NCI-H1694 treated with DMSO at 0.1 percent for 48 hours (cell line): ENCODE measurements around the gene VPS52.
"Not testable (repeated sequence)": the region's sequence is repeated elsewhere in the genome, so short reads cannot be mapped to it uniquely, and the experiment has no call there.

Experiments
- DNase-seq: peaks from one replicate; lab custom pipeline; 2025; lab: John Stamatoyannopoulos, UW

VPS52 gene

GRCh38 chr6:33280539-33280938, 8.9 kb upstream of the VPS52 start:
- DNase-seq = no peak

GRCh38 chr6:33279971-33280511, 8.4 kb upstream of the VPS52 start:
- DNase-seq = peak; percentile 11

GRCh38 chr6:33279257-33279695, 7.6 kb upstream of the VPS52 start:
- no peak for DNase-seq

GRCh38 chr6:33278810-33279209, 7.1 kb upstream of the VPS52 start:
- DNase-seq = no peak

- no peak for DNase-seq
Measured at GRCh38 chr6:33278392-33278741, 6.7 kb upstream of the VPS52 start.

GRCh38 chr6:33277663-33278391, 6.2 kb upstream of the VPS52 start:
- DNase-seq = no peak

GRCh38 chr6:33276864-33277662, 5.4 kb upstream of the VPS52 start, which contains the start of gene B3GALT4:
TSS of gene B3GALT4 (plus strand) at chr6:33277123. CDS start at chr6:33277420, 297 bp downstream.
- DNase-seq = no peak

GRCh38 chr6:33276581-33276863, 4.8 kb upstream of the VPS52 start:
- no peak for DNase-seq

- DNase-seq = not testable (repeated sequence)
Measured at GRCh38 chr6:33275795-33276580, 4.3 kb upstream of the VPS52 start.

- no peak for DNase-seq
Measured at GRCh38 chr6:33273924-33274902, 2.5 kb upstream of the VPS52 start.

- no peak for DNase-seq
Measured at GRCh38 chr6:33273129-33273923, 1.6 kb upstream of the VPS52 start.

GRCh38 chr6:33272275-33273128, 826 bp upstream of the VPS52 start:
- DNase-seq = no peak

- no peak for DNase-seq
Measured at GRCh38 chr6:33271117-33271467, 584 bp downstream of the VPS52 start.

GRCh38 chr6:33264015-33264414, 7.7 kb downstream of the VPS52 start:
- no peak for DNase-seq

- not testable (repeated sequence) for DNase-seq
Measured at GRCh38 chr6:33262490-33262889, 9.2 kb downstream of the VPS52 start.

GRCh38 chr6:33259032-33259431, 12.6 kb downstream of the VPS52 start:
- no peak for DNase-seq

GRCh38 chr6:33254591-33254990, 17.1 kb downstream of the VPS52 start:
- DNase-seq = no peak

GRCh38 chr6:33252759-33253158, 18.9 kb downstream of the VPS52 start:
- DNase-seq = no peak

GRCh38 chr6:33251395-33252012, 20.2 kb downstream of the VPS52 start:
- no peak for DNase-seq
